Right lobe of liver (tissue), 6 donors: ENCODE measurements around the gene MYO10. TPM values are rescaled to one million over a fixed set of nuclear protein-coding genes. Genes with fewer than 3 reads are reported as not detected.

Source experiments
- ATAC-seq, 4 donors: fragments of 200-7000 bp; cut with Tn5 transposase; one replicate each; pipeline ENCODE4 v1.9.1; 2020; ENCODE audit warnings: mild to moderate bottlenecking in 4 of 4, moderate library complexity in 4 of 4
- DNase-seq, 3 donors: peaks; one replicate each; pipeline ENCODE4 v3.0.0-alpha.2; 2020
- H3K27ac ChIP-seq, 3 donors: fragments of 200-600 bp; one replicate each; pipeline ENCODE4 v1.8.0; 2022
- H3K27me3 ChIP-seq, 2 donors: fragments of 200-600 bp; one replicate each; pipeline ENCODE4 v1.8.0; 2022
- H3K36me3 ChIP-seq, 4 donors: fragments of 200-600 bp; sonication (generic) in 1 of 4; one replicate each; pipeline versions ENCODE4 v1.5.1 to v1.8.0; 2017 to 2022; ENCODE audit warnings: control low read depth in 1 of 4
- H3K4me1 ChIP-seq, 4 donors: fragments of 200-600 bp; sonication (generic) in 1 of 4; one replicate each; pipeline versions ENCODE4 v1.5.1 to v1.8.0; 2017 to 2022; ENCODE audit warnings: control low read depth in 1 of 4
- H3K4me3 ChIP-seq, 3 donors: fragments of 200-600 bp; one replicate each; pipeline ENCODE4 v1.8.0; 2022
- H3K9me3 ChIP-seq, 4 donors: fragments of 200-600 bp; sonication (generic) in 1 of 4; one replicate each; pipeline versions ENCODE4 v1.5.1 to v1.8.0; 2017 to 2022; ENCODE audit warnings: control low read depth in 1 of 4
- POLR2A ChIP-seq: fragments of 450-650 bp; IDR thresholded peaks from one replicate; pipeline ENCODE4 v1.6.1; 2017; ENCODE audit warnings: antibody characterized with exemption, mild to moderate bottlenecking
- WGBS: methylation state at CpG from one replicate; pipeline ENCODE4 v1.1.6; 2018; ENCODE audit warnings: low coverage, low lambda C conversion rate; ENCODE audit not compliant: insufficient coverage; ENCODE audit errors: missing lambda C conversion rate; 5-methylcytosine and 5-hydroxymethylcytosine counted together
- intact Hi-C, 2 donors: fragments of 100-400 bp; cut with DNase I; formaldehyde crosslinking; loops; one replicate each; pipeline versions ENCODE4 v1.11.2 to v1.14.1; 2022
- total RNA-seq, 6 experiments: library from RNA; depleted of rRNA in 2 of 6; stranded (reverse); fragments of >200 nt in 2 of 6; fragmentation: NEBNext Ultra II Directional in 3 of 6; extraction: Animal tissue kit (Norgen Biotek cat#: 25700) in 3 of 6; gene quantifications; one replicate each; pipeline versions ENCODE4 v1.1.0 to v1.2.4, GENCODE V29; 2016 to 2023
- TF ChIP-seq, protein P1 (sequence below), 4 donors: fragments of 200-600 bp in 3 of 4; fragments of 450-650 bp in 1 of 4; IDR thresholded peaks; one replicate each; pipeline versions ENCODE4 v1.5.1 to v1.8.0; 2016 to 2022; ENCODE audit warnings: antibody characterized with exemption in 4 of 4, mild to moderate bottlenecking in 2 of 4
- donor health status: DM: no; HTN: yes; CAD: no.
- donor health status: DM: no; HTN: no; CAD: no.
- donor health status: DM: no; HTN: no; CAD: no.
- donor health status: DM: no; HTN: yes; CAD: no.
- donor health status: DM: no; HTN: yes; CAD: no.

Gene MYO10
- total RNA-seq, 6 experiments from 2014 or later, result 3.9 to 13.1 (median 6.9) TPM

DNA sequence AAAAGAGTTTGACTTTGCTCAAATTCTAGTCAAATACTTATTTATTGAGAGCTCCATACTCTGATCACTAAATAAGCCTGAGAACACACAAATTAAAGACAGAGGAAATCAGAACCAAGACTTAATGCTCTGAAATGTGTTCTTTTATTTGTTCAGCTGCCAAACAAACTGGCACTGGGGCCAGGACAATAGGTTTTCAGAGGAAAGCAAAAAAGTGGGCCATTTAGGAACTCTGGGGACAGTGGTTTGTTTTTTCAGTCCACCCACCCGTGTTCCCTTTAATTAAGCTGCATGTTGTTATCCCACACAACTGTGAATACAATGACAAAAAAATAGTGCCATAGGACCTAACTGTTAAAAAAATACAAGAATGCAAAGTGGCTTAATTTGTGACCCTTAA, 223.9 kb downstream of the MYO10 start:
- intact Hi-C loops, result no loop called here
- H3K36me3 ChIP-seq, result peaks cover 0 to 2% (median 0%) of the 10 kb centered on the region in 4 donors
- no peak for ATAC-seq
- H3K4me1 ChIP-seq, result no peaks in the 10 kb centered on the region
- H3K27ac ChIP-seq, result no peak overlapping the region
- TF ChIP-seq, protein P1, sequence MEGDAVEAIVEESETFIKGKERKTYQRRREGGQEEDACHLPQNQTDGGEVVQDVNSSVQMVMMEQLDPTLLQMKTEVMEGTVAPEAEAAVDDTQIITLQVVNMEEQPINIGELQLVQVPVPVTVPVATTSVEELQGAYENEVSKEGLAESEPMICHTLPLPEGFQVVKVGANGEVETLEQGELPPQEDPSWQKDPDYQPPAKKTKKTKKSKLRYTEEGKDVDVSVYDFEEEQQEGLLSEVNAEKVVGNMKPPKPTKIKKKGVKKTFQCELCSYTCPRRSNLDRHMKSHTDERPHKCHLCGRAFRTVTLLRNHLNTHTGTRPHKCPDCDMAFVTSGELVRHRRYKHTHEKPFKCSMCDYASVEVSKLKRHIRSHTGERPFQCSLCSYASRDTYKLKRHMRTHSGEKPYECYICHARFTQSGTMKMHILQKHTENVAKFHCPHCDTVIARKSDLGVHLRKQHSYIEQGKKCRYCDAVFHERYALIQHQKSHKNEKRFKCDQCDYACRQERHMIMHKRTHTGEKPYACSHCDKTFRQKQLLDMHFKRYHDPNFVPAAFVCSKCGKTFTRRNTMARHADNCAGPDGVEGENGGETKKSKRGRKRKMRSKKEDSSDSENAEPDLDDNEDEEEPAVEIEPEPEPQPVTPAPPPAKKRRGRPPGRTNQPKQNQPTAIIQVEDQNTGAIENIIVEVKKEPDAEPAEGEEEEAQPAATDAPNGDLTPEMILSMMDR (IDR thresholded peaks at IDR 0.05), result no peak
- TF ChIP-seq POLR2A, result no peak
- WGBS, result 23% methylated on average over 1 of the region's 1 CpG
- DNase-seq, result no peak
- H3K27me3 ChIP-seq, result no peaks in the 10 kb centered on the region
- no peaks in the 10 kb centered on the region for H3K9me3 ChIP-seq
- no peak overlapping the region for H3K4me3 ChIP-seq

GRCh38 chr5:16709691-16710433, 226.2 kb downstream of the MYO10 start:
- H3K36me3 ChIP-seq, result peaks cover 0 to 2% (median 0%) of the 10 kb centered on the region in 4 donors

GRCh38 chr5:16707869-16708192, 228.3 kb downstream of the MYO10 start:
- Histone ChIP-seq H3K4me1 (no peaks in the 10 kb centered on the region), H3K36me3 (peaks cover 0 to 2% (median 0%) of the 10 kb centered on the region in 4 donors), H3K9me3 (no peaks in the 10 kb centered on the region), H3K4me3 (no peak overlapping the region), H3K27ac (no peak overlapping the region), H3K27me3 (no peaks in the 10 kb centered on the region)
- no CpG with 5 or more reads among the region's 3 CpGs for WGBS
- intact Hi-C loops, result no loop called here
- TF ChIP-seq, protein P1 (IDR thresholded peaks at IDR 0.05), result no peak
- no peak for TF ChIP-seq POLR2A
- no peak for DNase-seq
- ATAC-seq, result no peak

More at GRCh38 chr5:16709691-16710433, 226.2 kb downstream of the MYO10 start:
- ATAC-seq (no peak), DNase-seq (no peak)
- WGBS, result 56% methylated on average over 8 of the region's 8 CpGs
- no peaks in the 10 kb centered on the region for H3K4me1 ChIP-seq
- no peaks in the 10 kb centered on the region for H3K27me3 ChIP-seq
- H3K9me3 ChIP-seq, result no peaks in the 10 kb centered on the region
- intact Hi-C loops, result no loop called here
- no peak overlapping the region for H3K27ac ChIP-seq
- H3K4me3 ChIP-seq, result no peak overlapping the region
- TF ChIP-seq, protein P1 (IDR thresholded peaks at IDR 0.05), result no peak
- no peak for TF ChIP-seq POLR2A

- no peak for ATAC-seq
- H3K27me3 ChIP-seq, result no peaks in the 10 kb centered on the region
- DNase-seq, result no peak
- H3K36me3 ChIP-seq, result peaks cover 0 to 3% (median under 1%) of the 10 kb centered on the region in 4 donors
- H3K9me3 ChIP-seq, result no peaks in the 10 kb centered on the region
- TF ChIP-seq POLR2A, result no peak
- TF ChIP-seq, protein P1 (IDR thresholded peaks at IDR 0.05), result no peak
- WGBS, result 70% methylated on average over 9 of the region's 9 CpGs
- intact Hi-C loops, result no loop called here
- no peak overlapping the region for H3K27ac ChIP-seq
- H3K4me3 ChIP-seq, result no peak overlapping the region
- no peaks in the 10 kb centered on the region for H3K4me1 ChIP-seq
These were observed 228.8 kb downstream of the MYO10 start for GRCh38 chr5:16707168-16707868.
